ENCODE results near the gene DAW1.

- TF ChIP-seq CTCF (IDR thresholded peaks at IDR 0.05; ENCODE audit: low read depth, low read length, poor library complexity, severe bottlenecking) (no peak), EZH2phosphoT487 (IDR thresholded peaks at IDR 0.05; ENCODE audit: borderline replicate concordance, low read length) (no peak)
Measured at GRCh38 chr2:227870710-227871374, 589 bp upstream of the DAW1 start.
